Fibroblast of upper back skin (primary cell): ENCODE measurements around the gene AXDND1.

ENCODE experiments used
- DNase-seq: peaks from one replicate; pipeline ENCODE4 v3.0.0-alpha.2; 2013

AXDND1 gene, protein sequence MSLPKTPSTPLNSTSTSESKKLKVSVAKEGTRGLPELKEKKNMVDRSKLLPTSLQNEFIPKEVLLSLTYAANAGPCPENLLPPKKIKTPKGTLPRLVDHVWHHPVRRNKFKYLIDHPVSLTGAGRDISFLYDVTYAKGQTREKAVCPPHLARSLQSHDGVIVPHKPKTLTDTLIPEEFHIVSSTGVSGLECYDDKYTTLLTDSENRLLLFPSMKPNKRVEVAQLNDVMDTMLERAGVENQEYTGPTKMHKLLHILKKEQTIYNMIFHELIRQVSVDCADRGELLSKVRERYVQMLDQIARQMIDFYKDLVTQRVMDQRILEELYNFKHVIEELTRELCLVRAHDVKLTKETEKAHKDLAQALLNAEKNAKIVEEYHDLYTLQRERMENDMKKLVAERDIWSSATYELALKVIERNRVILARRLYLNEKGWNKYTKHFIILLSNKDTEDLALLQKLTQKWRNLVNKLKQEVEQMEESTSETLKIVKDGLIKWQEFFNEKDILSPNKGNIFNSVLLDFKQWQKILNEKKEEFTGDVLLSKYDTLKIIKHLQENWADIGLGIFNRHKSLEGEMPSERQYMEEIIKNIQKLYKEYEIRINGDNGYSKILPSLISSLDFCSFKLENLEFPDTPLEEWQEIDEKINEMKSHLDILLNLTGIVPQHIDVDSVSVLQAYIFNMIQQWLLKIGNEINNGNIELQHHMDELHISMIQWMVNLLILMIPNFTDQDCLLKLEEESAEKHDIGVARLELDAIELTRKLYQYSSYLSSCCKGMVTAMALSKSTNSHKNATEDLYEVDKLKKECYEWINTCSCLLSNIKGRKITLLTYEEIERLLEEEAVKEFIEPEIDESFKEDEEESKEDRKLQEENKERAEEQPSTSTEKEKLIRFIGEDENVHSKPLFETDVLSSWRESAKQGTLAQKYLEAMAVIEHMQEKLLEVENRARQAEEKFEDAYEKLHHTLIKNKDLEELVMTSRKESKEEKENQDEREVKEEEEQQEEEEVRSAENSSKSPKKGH

DNA sequence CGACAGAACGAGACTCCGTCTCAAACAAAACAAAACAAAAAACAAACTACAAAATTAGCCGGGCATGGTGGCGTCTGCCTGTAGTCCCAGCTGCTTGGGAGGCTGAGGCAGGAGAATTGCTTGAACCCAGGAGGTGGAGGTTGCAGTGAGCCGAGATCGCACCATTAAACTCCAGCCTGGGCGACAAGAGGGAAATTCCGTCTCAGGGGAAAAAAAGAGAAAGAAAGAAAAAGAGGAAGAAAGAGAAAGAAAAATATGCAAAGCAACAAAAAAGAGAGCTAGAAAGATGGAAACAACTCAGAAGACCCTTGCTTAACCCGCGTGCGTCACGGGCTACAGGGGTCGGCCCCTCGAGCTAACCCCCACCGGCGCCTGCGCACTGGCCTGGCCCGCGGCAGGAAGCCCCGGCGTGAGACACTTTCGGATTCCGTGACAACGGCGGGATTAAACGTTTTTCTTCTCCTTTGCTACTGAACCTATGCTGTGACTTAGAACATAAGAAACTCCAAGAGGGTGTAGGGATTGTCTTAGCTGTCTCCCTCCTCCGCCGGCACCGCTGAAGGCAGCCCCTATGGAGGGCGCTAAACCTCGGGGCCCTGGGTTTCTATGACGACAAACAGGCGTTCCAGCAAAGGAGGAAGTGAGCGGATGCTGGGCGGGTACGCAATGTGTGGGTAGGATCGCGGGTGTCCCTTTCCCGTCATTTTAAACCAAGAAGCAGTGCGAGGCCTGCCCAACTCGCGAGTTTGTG, at the start of gene AXDND1:
AXDND1 (plus strand) TSS at position 630 of the 751 bp plus-strand sequence. CDS start 539 bp downstream, outside the sequence.
- peak; percentile 90 for DNase-seq

DNA sequence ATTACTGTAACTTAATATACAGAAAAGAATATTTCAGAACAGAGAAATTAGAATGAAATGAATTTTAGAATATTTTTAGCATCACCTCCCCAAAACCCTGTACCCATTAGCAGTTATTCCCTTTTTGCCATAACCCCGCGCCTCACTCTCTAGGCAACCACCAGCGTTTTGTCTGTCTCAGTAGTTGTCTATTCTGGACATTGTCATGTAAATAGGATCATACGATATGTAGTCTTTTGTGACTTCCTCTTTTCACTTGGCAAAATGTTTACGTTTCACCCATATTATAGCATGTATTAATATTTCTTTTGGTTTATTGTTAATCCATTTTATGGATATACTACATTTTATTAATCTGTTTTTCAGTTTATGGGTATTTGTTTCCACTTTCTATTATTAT, 47.3 kb upstream of the AXDND1 start:
- no peak for DNase-seq

DNA sequence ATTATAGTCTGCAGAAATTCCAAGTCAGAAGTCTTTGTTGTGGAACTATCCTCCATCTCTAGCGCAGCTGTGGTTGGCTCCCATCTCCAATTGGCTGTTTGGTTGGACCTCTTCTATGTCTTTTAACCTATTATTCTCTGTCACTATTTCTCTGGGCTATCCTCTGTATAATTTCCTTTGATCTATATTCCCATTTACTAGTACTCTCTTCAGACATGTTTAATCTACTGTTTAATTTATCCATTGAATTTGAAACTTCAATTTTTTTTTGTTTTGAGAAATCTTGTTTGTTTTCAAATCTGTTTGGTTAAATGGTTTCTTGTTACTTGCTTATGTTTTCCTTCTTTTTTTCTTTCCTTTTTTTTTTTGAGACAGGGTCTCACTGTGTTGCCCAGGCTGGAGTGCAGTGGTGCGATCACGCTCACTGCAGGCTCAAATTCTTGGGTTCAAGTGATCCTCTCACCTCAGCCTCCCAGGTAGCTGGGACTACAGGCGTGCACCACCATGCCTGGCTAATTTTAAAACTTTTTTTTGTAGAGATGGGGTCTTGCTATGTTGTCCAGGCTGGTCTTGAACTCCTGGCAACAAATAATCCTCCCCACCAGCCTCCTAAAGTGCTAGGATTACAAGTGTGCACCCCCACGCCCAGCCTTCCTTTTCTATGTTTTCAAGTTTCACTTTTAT, 44.1 kb upstream of the AXDND1 start:
- no peak for DNase-seq

DNA sequence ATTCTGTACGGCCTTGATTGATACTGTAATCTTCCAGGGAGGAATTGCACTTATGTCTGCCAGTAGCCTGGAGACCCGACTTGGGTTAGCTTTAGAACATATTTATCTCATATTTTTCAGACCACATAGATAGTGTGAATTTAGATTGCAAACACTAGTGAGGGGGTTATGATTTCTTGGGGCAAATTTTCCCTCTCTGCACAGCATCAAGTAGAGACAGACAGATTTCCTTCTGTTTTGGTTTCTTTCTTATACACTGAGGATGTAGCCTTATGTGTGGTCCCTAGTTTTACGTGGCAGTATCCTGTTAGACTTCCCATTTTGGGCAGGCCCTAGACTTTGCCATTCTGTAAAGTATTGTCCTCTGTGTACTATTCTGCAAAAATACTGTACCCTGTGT, 43.2 kb upstream of the AXDND1 start:
- DNase-seq, result no peak

DNA sequence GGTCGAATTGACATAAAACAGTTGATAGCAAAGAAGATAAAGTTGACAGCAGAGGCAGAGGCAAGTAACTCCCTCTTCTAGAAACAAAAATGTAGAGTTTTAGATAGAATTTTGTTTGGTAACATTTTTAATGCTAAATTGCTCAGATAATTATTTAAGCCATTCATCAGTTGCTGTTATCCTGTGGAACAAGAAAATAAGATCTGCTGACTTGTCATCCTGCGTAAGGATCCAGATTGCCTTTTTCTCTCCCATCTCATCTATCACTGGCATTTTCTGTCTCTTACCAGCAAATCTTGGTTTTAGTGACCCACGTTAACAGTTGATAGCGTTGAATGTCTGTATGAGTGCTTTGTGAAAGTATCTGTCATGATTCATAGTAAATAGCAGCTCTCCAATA, 42.3 kb upstream of the AXDND1 start:
- DNase-seq, result no peak

DNA sequence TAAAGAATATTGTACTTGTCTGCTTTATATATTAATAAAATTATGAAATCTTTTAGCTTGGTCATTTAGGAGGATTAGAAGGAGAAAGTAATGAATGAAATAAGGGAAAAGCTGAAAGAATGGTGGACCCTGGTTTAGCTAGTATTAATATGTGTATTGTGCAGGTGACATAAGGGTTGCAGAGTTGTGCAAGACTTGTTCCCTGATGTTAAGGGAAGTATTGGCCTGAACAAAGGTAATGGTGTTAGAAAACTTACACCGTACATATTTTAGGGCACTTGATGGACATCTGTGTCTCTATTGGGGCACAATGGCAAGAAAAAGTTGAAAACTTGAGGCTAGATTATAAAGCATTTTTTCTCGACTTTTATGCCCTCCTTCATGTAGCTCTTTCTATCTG, 39.9 kb upstream of the AXDND1 start:
- DNase-seq, result no peak

DNA sequence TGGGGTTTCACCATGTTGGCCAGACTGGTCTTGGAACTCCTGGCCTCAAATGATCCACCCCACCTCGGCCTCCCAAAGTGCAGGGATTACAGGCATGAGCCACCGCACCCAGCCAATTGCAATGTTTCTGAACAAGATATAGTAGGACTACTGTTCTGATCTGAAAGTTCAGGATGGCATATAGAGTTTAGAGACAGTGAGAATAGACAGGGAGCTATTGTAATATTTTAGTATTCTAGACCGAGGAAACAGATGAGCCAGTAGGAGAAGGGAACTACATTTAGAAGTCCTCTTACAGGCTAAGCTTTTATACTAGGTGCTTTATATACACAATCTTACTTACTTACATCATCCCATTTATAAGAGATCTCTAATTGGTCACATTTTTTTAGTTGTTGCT, 39.0 kb upstream of the AXDND1 start:
- no peak for DNase-seq

DNA sequence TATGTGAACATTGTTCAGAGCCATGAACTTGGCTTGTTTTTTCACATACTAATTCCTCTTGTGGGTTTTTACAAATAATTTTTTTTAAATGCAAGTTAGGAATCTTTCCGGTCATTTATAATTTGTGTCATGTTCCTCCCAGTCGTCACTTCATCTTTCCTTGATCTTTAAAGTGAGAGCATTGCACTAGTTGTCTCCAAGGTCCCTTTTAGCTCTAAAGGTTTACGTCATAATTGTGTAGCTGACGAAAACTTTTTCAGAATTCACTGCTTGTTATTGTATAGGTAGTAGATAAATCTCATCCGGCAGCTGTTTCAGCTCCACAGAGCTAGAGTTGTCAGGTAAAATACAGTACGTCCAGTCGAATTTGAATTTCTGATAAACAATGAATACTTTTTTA, 38.6 kb upstream of the AXDND1 start:
- no peak for DNase-seq

DNA sequence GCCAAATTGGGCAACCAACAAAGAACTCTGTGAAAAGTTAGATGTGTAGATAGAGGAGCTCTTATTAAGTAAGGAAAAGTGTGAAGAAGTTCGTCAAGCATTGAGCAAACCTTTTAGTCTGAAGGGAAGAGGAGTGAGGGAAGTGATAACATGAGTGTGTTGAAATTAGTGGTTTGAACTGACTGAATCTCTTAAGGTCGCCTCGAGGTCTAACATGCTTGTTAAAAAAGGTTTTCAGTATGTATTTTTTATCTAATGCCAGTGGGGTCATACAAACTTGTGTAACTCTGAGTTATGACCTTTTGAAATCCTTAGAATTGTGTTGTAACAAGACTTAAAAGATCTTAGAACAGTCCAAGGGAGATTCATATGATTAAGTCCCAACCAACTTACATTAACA, 38.1 kb upstream of the AXDND1 start:
- no peak for DNase-seq

DNA sequence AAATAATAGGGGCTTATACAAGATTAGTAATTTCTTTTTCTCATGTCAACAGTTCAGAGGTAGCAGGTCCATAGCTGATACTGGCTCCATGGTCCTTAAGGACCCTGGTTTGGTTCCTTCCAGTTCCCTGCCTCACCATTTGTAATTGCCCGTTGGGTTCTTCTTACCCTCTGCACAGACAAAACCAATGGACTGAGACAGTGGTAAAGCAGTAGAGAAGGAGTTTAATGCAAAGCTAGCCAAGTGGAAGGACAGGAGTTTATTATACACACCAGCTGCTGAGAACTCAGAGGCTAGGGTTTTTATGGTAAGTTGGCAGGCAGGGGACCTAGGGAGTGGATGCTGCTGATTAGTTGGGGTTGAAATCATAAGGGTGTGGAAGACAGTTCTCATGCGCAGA, 35.9 kb upstream of the AXDND1 start:
- DNase-seq, result no peak

DNA sequence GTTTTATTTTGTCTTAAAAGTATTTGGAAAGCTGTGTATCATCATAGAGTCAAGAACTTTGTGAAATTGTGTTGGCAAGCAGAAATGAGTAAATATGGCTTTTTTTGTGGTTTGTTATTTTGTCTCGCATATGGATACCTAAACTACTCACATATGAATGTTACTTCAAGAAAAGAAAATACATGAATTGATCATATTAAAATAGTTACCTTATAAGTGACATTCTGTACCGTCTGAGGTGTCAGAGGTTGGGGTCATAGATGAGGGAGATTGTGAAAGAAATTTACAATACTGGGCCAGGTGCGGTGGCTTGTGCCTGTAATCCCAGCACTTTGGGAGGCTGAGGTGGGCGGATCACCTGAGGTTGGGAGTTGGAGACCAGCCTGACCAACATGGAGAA, 31.3 kb upstream of the AXDND1 start:
- no peak for DNase-seq

DNA sequence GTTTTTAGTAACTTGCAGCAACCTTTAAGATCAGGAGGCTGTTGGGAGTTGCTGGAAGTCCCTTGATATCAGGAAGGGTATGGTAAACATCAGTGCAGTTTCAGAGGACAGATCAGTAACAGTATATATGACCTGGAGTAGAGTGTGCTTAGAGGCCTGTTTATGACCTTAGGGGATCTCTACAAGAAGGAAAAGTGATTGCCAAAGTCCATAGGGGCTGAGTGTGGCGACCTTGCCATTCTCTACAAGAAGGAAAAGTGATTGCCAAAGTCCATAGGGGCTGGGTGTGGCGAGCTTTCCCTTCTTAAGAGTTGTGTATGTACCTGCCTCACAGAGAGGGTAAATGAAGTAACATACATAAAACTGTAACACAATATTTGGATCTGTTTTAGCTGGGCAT, 28.5 kb upstream of the AXDND1 start:
- no peak for DNase-seq

DNA sequence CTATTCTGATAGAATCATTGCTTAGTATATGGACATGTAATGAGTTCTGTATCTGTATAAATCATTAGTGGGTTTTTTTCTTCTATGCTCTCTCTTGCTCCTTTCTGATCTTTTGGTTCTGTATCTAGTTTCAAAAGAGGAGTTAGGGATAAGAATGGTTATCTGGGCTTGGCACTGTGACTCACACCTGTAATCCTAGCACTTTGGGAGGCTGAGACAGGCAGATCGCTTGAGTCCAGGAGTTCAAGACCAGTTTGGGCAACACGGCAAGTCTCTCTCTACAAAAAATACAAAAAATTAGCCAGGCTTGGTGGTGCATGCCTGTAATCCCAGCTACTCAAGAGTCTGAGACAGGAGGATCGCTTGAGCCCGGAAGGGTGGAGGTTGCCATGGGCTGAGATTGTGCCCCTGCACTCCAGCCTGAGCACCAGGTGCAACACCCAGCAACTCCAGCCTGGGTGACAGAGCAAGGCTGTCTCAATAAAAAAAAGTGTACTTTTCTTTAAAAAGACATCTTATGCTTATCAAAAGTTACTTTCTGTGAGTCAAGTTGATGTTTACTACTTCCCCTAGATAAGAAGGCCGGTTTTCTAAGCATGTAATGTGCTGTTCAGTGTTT, 27.7 kb upstream of the AXDND1 start:
- DNase-seq, result no peak

DNA sequence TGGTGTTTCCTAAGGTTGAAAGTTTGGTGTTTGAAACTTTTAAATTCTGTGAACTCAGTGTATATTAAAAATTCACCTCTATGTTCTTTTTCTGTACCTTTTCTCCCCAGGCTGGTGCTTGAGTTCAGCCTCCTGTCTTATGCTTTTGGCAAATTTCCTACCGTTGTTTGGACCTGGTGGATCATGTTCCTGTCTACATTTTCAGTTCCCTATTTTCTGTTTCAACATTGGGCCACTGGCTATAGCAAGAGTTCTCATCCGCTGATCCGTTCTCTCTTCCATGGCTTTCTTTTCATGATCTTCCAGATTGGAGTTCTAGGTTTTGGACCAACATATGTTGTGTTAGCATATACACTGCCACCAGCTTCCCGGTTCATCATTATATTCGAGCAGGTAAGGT, 24.9 kb upstream of the AXDND1 start:
- no peak for DNase-seq

DNA sequence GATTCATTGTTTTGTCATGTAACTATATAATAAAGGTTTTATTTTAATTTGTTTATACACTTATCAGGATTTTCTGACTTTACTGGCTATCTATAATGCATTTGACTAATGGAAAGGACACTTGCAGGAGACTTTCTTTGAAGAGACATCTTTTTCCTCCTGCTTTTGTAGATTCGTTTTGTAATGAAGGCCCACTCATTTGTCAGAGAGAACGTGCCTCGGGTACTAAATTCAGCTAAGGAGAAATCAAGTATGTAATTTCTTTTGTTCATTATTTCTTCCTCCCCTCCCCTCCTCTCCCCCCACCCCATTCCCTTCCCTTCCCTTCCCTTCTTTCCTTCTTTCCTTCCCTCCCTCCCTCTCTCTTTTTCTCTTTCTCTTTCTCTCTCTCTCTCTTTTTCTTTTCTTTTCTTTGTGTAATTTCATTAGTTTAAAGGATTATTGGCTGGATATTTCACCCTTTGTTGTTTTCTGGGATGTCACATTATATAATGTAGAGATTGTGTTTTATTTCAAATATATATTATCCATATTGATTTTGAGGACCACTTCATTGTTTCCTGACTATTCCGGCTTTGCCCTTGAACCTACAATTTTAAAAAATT, 23.7 kb upstream of the AXDND1 start:
- DNase-seq, result no peak

DNA sequence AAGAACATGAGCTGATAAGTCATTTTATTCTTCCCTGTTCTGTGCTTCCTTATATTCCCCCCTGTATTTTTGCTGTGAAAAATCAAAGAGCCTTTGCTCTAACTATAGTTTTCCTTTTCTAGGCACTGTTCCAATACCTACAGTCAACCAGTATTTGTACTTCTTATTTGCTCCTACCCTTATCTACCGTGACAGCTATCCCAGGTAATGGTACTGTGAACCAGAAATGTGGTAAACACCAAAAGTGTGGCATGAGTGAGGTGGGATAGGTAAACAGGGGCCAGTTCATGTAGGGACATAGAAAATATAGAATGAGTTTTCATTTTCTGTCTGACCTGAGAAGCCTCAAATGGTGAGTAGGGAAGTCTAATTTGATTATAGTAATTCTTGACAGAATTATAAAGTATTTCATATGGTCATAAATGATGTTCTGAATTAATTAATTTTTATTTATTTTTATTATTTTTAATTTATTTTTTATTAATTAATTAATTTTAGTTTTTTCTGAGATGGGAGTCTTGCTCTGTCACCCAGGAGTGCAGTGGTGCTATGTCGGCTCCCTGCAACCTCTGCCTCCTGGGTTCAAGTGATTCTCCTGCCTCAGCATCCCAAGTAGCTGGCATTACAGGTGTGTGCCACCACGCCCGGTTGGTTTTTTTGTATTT, 22.9 kb upstream of the AXDND1 start:
- no peak for DNase-seq

DNA sequence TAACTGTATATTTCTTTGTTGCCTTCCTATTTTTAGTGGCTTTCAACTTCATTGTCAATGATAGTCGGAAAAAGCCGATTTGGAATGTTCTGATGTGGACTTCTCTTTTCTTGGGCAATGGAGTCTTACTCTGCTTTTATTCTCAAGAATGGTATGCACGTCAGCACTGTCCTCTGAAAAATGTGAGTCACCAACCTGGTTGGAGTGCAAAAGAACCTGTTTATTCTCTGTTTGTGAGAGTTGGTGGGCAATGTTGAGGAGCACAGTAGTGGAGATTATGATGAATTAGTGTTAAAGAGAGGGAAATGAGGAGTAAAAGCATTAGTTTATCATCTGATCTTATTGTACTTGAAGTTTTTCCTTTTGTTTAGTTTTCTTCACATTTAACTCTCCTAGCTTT, 14.5 kb upstream of the AXDND1 start:
- DNase-seq, result no peak

DNA sequence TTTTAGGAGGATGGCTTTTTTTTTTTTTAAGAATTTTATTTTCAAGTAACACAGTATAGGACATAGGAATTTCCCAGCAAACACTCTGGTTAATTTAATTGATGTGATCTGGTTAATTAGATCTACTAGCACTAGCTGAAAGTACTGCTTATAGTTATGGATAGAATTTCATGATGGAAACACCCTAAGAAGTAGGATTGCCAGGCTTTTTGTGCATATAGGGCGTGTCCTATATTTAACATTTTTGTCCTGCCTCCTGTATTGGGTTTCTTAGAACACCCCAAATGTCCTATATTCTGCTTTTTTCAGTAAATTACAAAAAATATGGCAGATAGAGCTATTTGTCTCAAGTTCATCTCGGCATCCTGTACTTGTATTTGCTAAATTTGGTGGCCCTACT, 13.5 kb upstream of the AXDND1 start:
- no peak for DNase-seq

DNA sequence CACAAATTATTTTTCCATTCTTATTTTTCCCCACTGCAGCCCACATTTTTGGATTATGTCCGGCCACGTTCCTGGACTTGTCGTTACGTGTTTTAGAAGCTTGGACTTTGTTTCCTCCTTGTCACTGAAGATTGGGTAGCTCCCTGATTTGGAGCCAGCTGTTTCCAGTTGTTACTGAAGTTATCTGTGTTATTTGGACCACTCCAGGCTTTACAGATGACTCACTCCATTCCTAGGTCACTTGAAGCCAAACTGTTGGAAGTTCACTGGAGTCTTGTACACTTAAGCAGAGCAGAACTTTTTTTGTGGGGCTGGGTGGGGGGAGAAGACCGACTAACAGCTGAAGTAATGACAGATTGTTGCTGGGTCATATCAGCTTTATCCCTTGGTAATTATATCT, 12.2 kb upstream of the AXDND1 start:
- peak; percentile 62 for DNase-seq

DNA sequence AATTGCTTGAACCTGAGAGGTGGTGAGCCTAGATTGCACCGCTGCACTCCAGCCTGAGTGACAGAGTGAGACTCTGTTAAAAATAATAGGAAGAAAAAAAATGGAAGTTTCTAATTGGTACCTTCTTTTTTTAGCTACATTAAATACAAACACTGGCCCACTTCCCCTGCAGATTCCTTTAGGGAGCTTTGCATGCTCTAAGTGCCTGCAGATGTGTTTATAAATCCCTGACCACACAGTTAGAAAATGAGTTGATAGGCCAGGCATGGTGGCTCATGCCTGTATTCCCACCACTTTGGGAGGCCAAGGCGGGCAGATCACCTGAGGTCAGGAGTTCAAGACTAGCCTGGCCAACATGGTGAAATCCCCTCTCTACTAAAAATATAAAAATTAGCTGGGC, 4.1 kb upstream of the AXDND1 start:
- DNase-seq, result peak; percentile 27
